HEK293 (cell line): ENCODE results near the gene CDC14A.

Experiments
- CTCF ChIA-PET: fragments of 350-600 bp; formaldehyde crosslinking; extraction: SDS; loops from one replicate; lab custom pipeline; 2021; ENCODE audit warnings: antibody characterized with exemption; lab: Yijun Ruan, JAX
- POLR2A ChIA-PET: fragments of 300-600 bp; formaldehyde crosslinking; extraction: SDS; loops from one replicate; lab custom pipeline; 2020; ENCODE audit warnings: antibody characterized with exemption, inconsistent platforms; lab: Yijun Ruan, JAX
- H3K27ac ChIP-seq: fragments of 200-500 bp; sonication (Bioruptor generic); 2 replicates; pipeline ENCODE4 v1.5.1; 2014; ENCODE audit warnings: low read depth, low read length, control low read depth, inconsistent platforms; ENCODE audit errors: extremely low read depth
- H3K36me3 ChIP-seq, 2 experiments: fragments of 200-500 bp in 1 of 2; sonication (Bioruptor generic) in 1 of 2; 1 replicate in 1 of 2; 2 replicates in 1 of 2; pipeline ENCODE4 v1.5.1; 2014 to 2017; ENCODE audit warnings: inconsistent platforms in 2 of 2, low read length in 2 of 2; ENCODE audit not compliant: control insufficient read depth in 2 of 2, insufficient read depth in 1 of 2
- H3K4me1 ChIP-seq: fragments of 200-500 bp; sonication (Bioruptor generic); 2 replicates; pipeline ENCODE4 v1.5.1; 2014; ENCODE audit warnings: mild to moderate bottlenecking, low read length, inconsistent platforms; ENCODE audit not compliant: control insufficient read depth, insufficient read depth
- H3K4me3 ChIP-seq: 2 replicates; pipeline ENCODE4 v1.5.1; 2011; ENCODE audit warnings: low read depth, mild to moderate bottlenecking, control low read depth, low read length, moderate library complexity
- H3K9me3 ChIP-seq: fragments of 200-500 bp; sonication (Bioruptor generic); 2 replicates; pipeline ENCODE4 v1.5.1; 2014; ENCODE audit warnings: low read depth, low read length, inconsistent platforms; ENCODE audit not compliant: control insufficient read depth, insufficient read depth
- FEZF1 ChIP-seq: fragments of 450-650 bp; formaldehyde crosslinking; IDR thresholded peaks from 2 replicates; pipeline ENCODE4 v1.5.1; 2016; ENCODE audit warnings: missing biosample characterization, missing genetic modification characterization
- GLI2 ChIP-seq: fragments of 450-650 bp; formaldehyde crosslinking; IDR thresholded peaks from 2 replicates; pipeline ENCODE4; 2017; ENCODE audit warnings: missing biosample characterization, missing genetic modification characterization, low read depth, borderline replicate concordance
- GLI4 ChIP-seq: fragments of 450-650 bp; formaldehyde crosslinking; IDR thresholded peaks from 2 replicates; pipeline ENCODE4 v1.5.1; 2016; ENCODE audit warnings: missing biosample characterization, missing genetic modification characterization
- HOXC10 ChIP-seq: sonication (generic); formaldehyde crosslinking; IDR thresholded peaks from 2 replicates; pipeline ENCODE4 v1.8.1; 2023; ENCODE audit warnings: mild to moderate bottlenecking, missing genetic modification reagents
- IKZF3 ChIP-seq: fragments of 450-650 bp; IDR thresholded peaks from 2 replicates; pipeline ENCODE4 v1.5.0; 2018; ENCODE audit warnings: missing biosample characterization, mild to moderate bottlenecking, missing genetic modification characterization, moderate library complexity
- KLF1 ChIP-seq: fragments of 450-650 bp; formaldehyde crosslinking; IDR thresholded peaks from 2 replicates; pipeline ENCODE4 v1.5.1; 2016; ENCODE audit warnings: missing biosample characterization, missing genetic modification characterization
- KLF16 ChIP-seq: fragments of 450-650 bp; formaldehyde crosslinking; IDR thresholded peaks from 2 replicates; pipeline ENCODE4 v1.5.1; 2017; ENCODE audit warnings: missing biosample characterization, missing genetic modification characterization
- KLF8 ChIP-seq: fragments of 450-650 bp; formaldehyde crosslinking; IDR thresholded peaks from 2 replicates; pipeline ENCODE4 v1.5.1; 2016; ENCODE audit warnings: missing biosample characterization, missing genetic modification characterization
- OSR2 ChIP-seq: fragments of 450-650 bp; formaldehyde crosslinking; IDR thresholded peaks from 2 replicates; pipeline ENCODE4 v1.5.1; 2016; ENCODE audit warnings: missing biosample characterization, missing genetic modification characterization
- OVOL3 ChIP-seq: fragments of 450-650 bp; formaldehyde crosslinking; IDR thresholded peaks from 2 replicates; pipeline ENCODE4 v1.5.1; 2016; ENCODE audit warnings: missing biosample characterization, missing genetic modification characterization
- RBAK ChIP-seq: fragments of 450-650 bp; formaldehyde crosslinking; IDR thresholded peaks from 2 replicates; pipeline ENCODE4 v1.5.1; 2016; ENCODE audit warnings: missing biosample characterization, missing genetic modification characterization
- SP3 ChIP-seq: fragments of 450-650 bp; formaldehyde crosslinking; IDR thresholded peaks from 2 replicates; pipeline ENCODE4 v1.5.1; 2016; ENCODE audit warnings: missing biosample characterization, missing genetic modification characterization
- ZBTB21 ChIP-seq: fragments of 450-650 bp; formaldehyde crosslinking; IDR thresholded peaks from 2 replicates; pipeline ENCODE4 v1.5.1; 2017; ENCODE audit warnings: missing biosample characterization, missing genetic modification characterization
- ZNF112 ChIP-seq: fragments of 450-650 bp; formaldehyde crosslinking; IDR thresholded peaks from 2 replicates; pipeline ENCODE4 v1.5.0; 2017; ENCODE audit warnings: missing biosample characterization, missing genetic modification characterization
- ZNF146 ChIP-seq: fragments of 450-650 bp; formaldehyde crosslinking; IDR thresholded peaks from 2 replicates; pipeline ENCODE4 v1.5.1; 2016; ENCODE audit warnings: missing biosample characterization, missing genetic modification characterization
- ZNF214 ChIP-seq: fragments of 450-650 bp; formaldehyde crosslinking; IDR thresholded peaks from 2 replicates; pipeline ENCODE4 v1.5.1; 2017; ENCODE audit warnings: missing biosample characterization, mild to moderate bottlenecking, missing genetic modification characterization, borderline replicate concordance
- ZNF341 ChIP-seq: fragments of 450-650 bp; formaldehyde crosslinking; IDR thresholded peaks from 2 replicates; pipeline ENCODE4; 2016; ENCODE audit warnings: low read depth, missing biosample characterization, missing genetic modification characterization
- ZNF394 ChIP-seq: fragments of 450-650 bp; formaldehyde crosslinking; IDR thresholded peaks from 2 replicates; pipeline ENCODE4 v1.5.1; 2016; ENCODE audit warnings: missing biosample characterization, missing genetic modification characterization, mild to moderate bottlenecking, moderate library complexity, borderline replicate concordance
- ZNF398 ChIP-seq: fragments of 450-650 bp; formaldehyde crosslinking; IDR thresholded peaks from 2 replicates; pipeline ENCODE4 v1.5.1; 2017; ENCODE audit warnings: missing biosample characterization, missing genetic modification characterization
- ZNF426 ChIP-seq: fragments of 450-650 bp; formaldehyde crosslinking; IDR thresholded peaks from 2 replicates; pipeline ENCODE4 v1.5.1; 2017; ENCODE audit warnings: missing biosample characterization, missing genetic modification characterization, mild to moderate bottlenecking, inconsistent platforms, moderate library complexity
- ZNF473 ChIP-seq: fragments of 450-650 bp; formaldehyde crosslinking; IDR thresholded peaks from 2 replicates; pipeline ENCODE4 v1.5.1; 2017; ENCODE audit warnings: missing biosample characterization, missing genetic modification characterization
- ZNF513 ChIP-seq: fragments of 450-650 bp; IDR thresholded peaks from 2 replicates; pipeline ENCODE4 v1.5.1; 2018; ENCODE audit warnings: missing biosample characterization, missing genetic modification characterization
- ZNF530 ChIP-seq: fragments of 450-650 bp; formaldehyde crosslinking; IDR thresholded peaks from 2 replicates; pipeline ENCODE4 v1.5.1; 2016; ENCODE audit warnings: low read depth, missing biosample characterization, missing genetic modification characterization
- ZNF548 ChIP-seq: fragments of 450-650 bp; formaldehyde crosslinking; IDR thresholded peaks from 2 replicates; pipeline ENCODE4 v1.5.1; 2016; ENCODE audit warnings: missing biosample characterization, missing genetic modification characterization
- ZNF555 ChIP-seq: fragments of 450-650 bp; formaldehyde crosslinking; conservative IDR thresholded peaks from 2 replicates; pipeline ENCODE4 v1.5.1; 2017; ENCODE audit warnings: missing biosample characterization, mild to moderate bottlenecking, missing genetic modification characterization, inconsistent platforms
- ZNF596 ChIP-seq: fragments of 450-650 bp; IDR thresholded peaks from 2 replicates; pipeline ENCODE4 v1.5.0; 2018; ENCODE audit warnings: missing biosample characterization, mild to moderate bottlenecking, missing genetic modification characterization, moderate library complexity
- ZNF600 ChIP-seq: fragments of 450-650 bp; formaldehyde crosslinking; IDR thresholded peaks from 2 replicates; pipeline ENCODE4 v1.5.1; 2016; ENCODE audit warnings: missing biosample characterization, missing genetic modification characterization
- ZNF645 ChIP-seq: fragments of 450-650 bp; formaldehyde crosslinking; IDR thresholded peaks from 2 replicates; pipeline ENCODE4; 2016; ENCODE audit warnings: missing biosample characterization, missing genetic modification characterization
- ZNF660 ChIP-seq: fragments of 450-650 bp; IDR thresholded peaks from 2 replicates; pipeline ENCODE4 v1.5.1; 2018; ENCODE audit warnings: missing biosample characterization, mild to moderate bottlenecking, missing genetic modification characterization
- ZNF704 ChIP-seq: fragments of 450-650 bp; formaldehyde crosslinking; IDR thresholded peaks from 2 replicates; pipeline ENCODE4 v1.5.1; 2016; ENCODE audit warnings: missing biosample characterization, missing genetic modification characterization
- ZNF747 ChIP-seq: fragments of 450-650 bp; formaldehyde crosslinking; IDR thresholded peaks from 2 replicates; pipeline ENCODE4 v1.5.1; 2016; ENCODE audit warnings: missing biosample characterization, missing genetic modification characterization
- ZNF768 ChIP-seq: fragments of 450-650 bp; formaldehyde crosslinking; IDR thresholded peaks from 2 replicates; pipeline ENCODE4 v1.5.1; 2018; ENCODE audit warnings: missing biosample characterization, mild to moderate bottlenecking, missing genetic modification characterization
- TF ChIP-seq, protein P1 (sequence below): fragments of 450-650 bp; formaldehyde crosslinking; IDR thresholded peaks from 2 replicates; pipeline ENCODE4 v1.5.0; 2017; ENCODE audit warnings: missing biosample characterization, missing genetic modification characterization, borderline replicate concordance

CDC14A gene

DNA sequence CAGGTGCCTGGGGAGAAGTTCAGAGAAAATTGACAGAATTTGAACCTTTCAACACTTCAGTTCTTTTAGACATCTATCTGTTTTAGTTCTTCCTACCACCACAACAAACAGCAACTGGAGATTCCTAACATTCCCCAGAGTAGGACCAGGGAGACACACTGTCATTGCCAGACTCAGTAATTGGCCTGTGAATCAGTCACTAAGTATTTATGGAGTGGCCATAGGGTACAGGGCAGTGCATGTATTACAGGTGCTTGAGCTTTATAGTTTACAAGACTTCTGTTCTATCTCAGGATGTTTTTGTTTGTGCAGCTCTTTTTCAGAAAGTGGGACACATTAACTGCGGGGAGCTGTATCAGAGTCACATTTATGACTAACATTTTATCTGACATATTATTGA lies 1.7 kb downstream of the CDC14A start:
- no peak overlapping the region for H3K27ac ChIP-seq
- H3K4me1 ChIP-seq = peaks cover 5% of the 10 kb centered on the region; the same call in 1 of the 2 replicates
- H3K9me3 ChIP-seq = no peaks in the 10 kb centered on the region
- ChIA-PET CTCF (interaction anchor here (0.5 to 1.9 kb wide), 6 partner anchors 52 to 268 kb away, joined by 3 to 5 read pairs (median 4); no protein-coding TSS in a partner anchor), POLR2A (interaction anchor here (0.5 to 3.3 kb wide), 4 partner anchors 88 to 316 kb away, joined by 3 to 18 read pairs (median 4); partner anchors contain the start of genes DBT and RTCA)
- no peak overlapping the region; the same call in 1 of the 2 replicates for H3K4me3 ChIP-seq
- H3K36me3 ChIP-seq = no peaks in the 10 kb centered on the region
- TF ChIP-seq ZNF555 (no peak), ZNF660 (tag by site-specific recombination) (no peak), IKZF3 (peak; percentile 70; the same call in 1 of the 2 replicates), ZBTB21 (tag by site-specific recombination) (no peak), ZNF426 (tag by site-specific recombination) (no peak), ZNF548 (no peak), ZNF146 (tag by site-specific recombination) (no peak), ZNF747 (tag by site-specific recombination) (no peak), ZNF398 (tag by site-specific recombination) (no peak), HOXC10 (CRISPR knock-in tag) (no peak), SP3 (tag by site-specific recombination) (no peak), ZNF513 (tag by site-specific recombination) (no peak), ZNF530 (tag by site-specific recombination) (no peak), KLF16 (tag by site-specific recombination) (no peak), GLI2 (tag by site-specific recombination) (0 out of 2 replicates have a peak, but pooled peaks have one; percentile 18), ZNF600 (tag by site-specific recombination) (0 out of 2 replicates have a peak, but pooled peaks have one; percentile 11), ZNF645 (tag by site-specific recombination) (no peak), ZNF704 (tag by site-specific recombination) (no peak), FEZF1 (peak; percentile 86), RBAK (tag by site-specific recombination) (no peak), ZNF473 (tag by site-specific recombination) (no peak), KLF1 (tag by site-specific recombination) (no peak), OSR2 (tag by site-specific recombination) (peak; percentile 79), ZNF768 (no peak), GLI4 (no peak), OVOL3 (tag by site-specific recombination) (no peak; the same call in 1 of the 2 replicates), ZNF596 (tag by site-specific recombination) (no peak), ZNF394 (tag by site-specific recombination) (no peak), ZNF112 (tag by site-specific recombination) (no peak), ZNF341 (no peak), ZNF214 (tag by site-specific recombination) (no peak), KLF8 (tag by site-specific recombination) (no peak)
- TF ChIP-seq, protein P1, sequence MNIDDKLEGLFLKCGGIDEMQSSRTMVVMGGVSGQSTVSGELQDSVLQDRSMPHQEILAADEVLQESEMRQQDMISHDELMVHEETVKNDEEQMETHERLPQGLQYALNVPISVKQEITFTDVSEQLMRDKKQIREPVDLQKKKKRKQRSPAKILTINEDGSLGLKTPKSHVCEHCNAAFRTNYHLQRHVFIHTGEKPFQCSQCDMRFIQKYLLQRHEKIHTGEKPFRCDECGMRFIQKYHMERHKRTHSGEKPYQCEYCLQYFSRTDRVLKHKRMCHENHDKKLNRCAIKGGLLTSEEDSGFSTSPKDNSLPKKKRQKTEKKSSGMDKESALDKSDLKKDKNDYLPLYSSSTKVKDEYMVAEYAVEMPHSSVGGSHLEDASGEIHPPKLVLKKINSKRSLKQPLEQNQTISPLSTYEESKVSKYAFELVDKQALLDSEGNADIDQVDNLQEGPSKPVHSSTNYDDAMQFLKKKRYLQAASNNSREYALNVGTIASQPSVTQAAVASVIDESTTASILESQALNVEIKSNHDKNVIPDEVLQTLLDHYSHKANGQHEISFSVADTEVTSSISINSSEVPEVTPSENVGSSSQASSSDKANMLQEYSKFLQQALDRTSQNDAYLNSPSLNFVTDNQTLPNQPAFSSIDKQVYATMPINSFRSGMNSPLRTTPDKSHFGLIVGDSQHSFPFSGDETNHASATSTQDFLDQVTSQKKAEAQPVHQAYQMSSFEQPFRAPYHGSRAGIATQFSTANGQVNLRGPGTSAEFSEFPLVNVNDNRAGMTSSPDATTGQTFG (tag by site-specific recombination) = no peak
